Activated T-helper 1 cell treated with anti-CD3 and anti-CD28 coated beads, Interleukin-2, amount 50 U/mL, for 16 hours (primary cell): ENCODE results near the gene TSPAN5.
"Not testable (repeated sequence)": the region's sequence is repeated elsewhere in the genome, so short reads cannot be mapped to it uniquely, and the experiment has no call there.

Experiments
- DNase-seq, 2 donors: peaks; one replicate each; pipeline ENCODE4 v3.0.0-alpha.2; 2020; ENCODE audit warnings: low read depth in 1 of 2, low spot score in 1 of 2

Gene TSPAN5

GRCh38 chr4:98558471-98559169, 99.8 kb downstream of the TSPAN5 start:
- no peak for DNase-seq

GRCh38 chr4:98557194-98557892, 101.1 kb downstream of the TSPAN5 start:
- no peak for DNase-seq

GRCh38 chr4:98556451-98556850, 102.0 kb downstream of the TSPAN5 start:
- DNase-seq: no peak

GRCh38 chr4:98555798-98556445, 102.5 kb downstream of the TSPAN5 start:
- DNase-seq: no peak

GRCh38 chr4:98546910-98547594, 111.4 kb downstream of the TSPAN5 start:
- DNase-seq: no peak

- DNase-seq: no peak
Measured at GRCh38 chr4:98544818-98545414, 113.5 kb downstream of the TSPAN5 start.

- DNase-seq: no peak
Measured at GRCh38 chr4:98544141-98544817, 114.1 kb downstream of the TSPAN5 start.

GRCh38 chr4:98542011-98542410, 116.4 kb downstream of the TSPAN5 start:
- DNase-seq: no peak

- DNase-seq: no peak
Measured at GRCh38 chr4:98540803-98541202, 117.6 kb downstream of the TSPAN5 start.

- no peak for DNase-seq
Measured at GRCh38 chr4:98539741-98540140, 118.7 kb downstream of the TSPAN5 start.

GRCh38 chr4:98539299-98539698, 119.1 kb downstream of the TSPAN5 start:
- no peak for DNase-seq

GRCh38 chr4:98536631-98537030, 121.8 kb downstream of the TSPAN5 start:
- no peak for DNase-seq

GRCh38 chr4:98534146-98534545, 124.3 kb downstream of the TSPAN5 start:
- DNase-seq: not testable (repeated sequence)

GRCh38 chr4:98530572-98530971, 127.8 kb downstream of the TSPAN5 start:
- DNase-seq: no peak

- no peak for DNase-seq
Measured at GRCh38 chr4:98529970-98530569, 128.3 kb downstream of the TSPAN5 start.

- DNase-seq: no peak
Measured at GRCh38 chr4:98528882-98529281, 129.5 kb downstream of the TSPAN5 start.

GRCh38 chr4:98527534-98528269, 130.7 kb downstream of the TSPAN5 start:
- no peak for DNase-seq

GRCh38 chr4:98524230-98524629, 134.2 kb downstream of the TSPAN5 start:
- DNase-seq: no peak

GRCh38 chr4:98522636-98523395, 135.6 kb downstream of the TSPAN5 start:
- no peak for DNase-seq
